Measurements from ENCODE around the gene HELB. TPM values are rescaled to one million over a fixed set of nuclear protein-coding genes. Genes with fewer than 3 reads are reported as not detected.

HELB gene
- total and polyA plus RNA-seq, 2 donors (not counting 3 experiments of a cell fraction or from before 2014, with no cell fraction given) = 0.75 to 4.0 TPM

DNA sequence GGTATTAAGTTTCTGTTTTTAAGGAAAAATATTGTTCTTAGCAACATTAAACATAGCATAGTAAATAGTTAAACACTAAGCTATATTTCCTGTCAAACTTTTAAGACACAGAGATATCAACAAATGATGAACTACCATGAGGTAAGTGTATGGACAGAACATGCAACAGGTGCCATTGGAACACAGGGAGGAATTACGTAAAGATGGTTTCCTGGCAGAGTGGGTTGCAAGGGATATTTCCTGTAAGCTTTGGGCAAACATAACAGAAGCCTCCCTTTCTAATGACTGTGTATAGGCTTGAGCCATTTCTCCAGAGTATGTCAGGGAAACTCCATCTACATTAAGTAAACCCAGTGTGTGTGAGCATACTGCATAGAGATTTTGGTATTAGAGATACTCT is 31.7 kb upstream of the HELB start:
- Histone ChIP-seq H3K27me3 (ENCODE audit: control insufficient read depth in 2 of 2, insufficient read depth in 2 of 2, low read length in 2 of 2) (peaks cover 0 to 4% of the 10 kb centered on the region in 2 experiments), H3K4me2 (ENCODE audit: insufficient read depth, low read length) (no peak overlapping the region), H2AFZ (ENCODE audit: low read depth, low read length) (no peak overlapping the region), H3K4me3 (replicated peaks in 1 of 3; ENCODE audit: insufficient read depth in 1 of 3, low read depth in 1 of 3, low read length in 3 of 3) (no peak overlapping the region), H4K20me1 (replicated peaks; ENCODE audit: control insufficient read depth, extremely low read depth, insufficient read depth, low read length) (no peaks in the 10 kb centered on the region), H3K4me1 (ENCODE audit: control insufficient read depth, extremely low read depth, insufficient read depth, low read length) (no peaks in the 10 kb centered on the region), H3K36me3 (ENCODE audit: control insufficient read depth in 2 of 2, extremely low read depth in 1 of 2, insufficient read depth in 2 of 2, low read length in 2 of 2) (no peaks in the 10 kb centered on the region), H3K9me3 (replicated peaks; ENCODE audit: control insufficient read depth, insufficient read depth, low read length) (no peaks in the 10 kb centered on the region), H3K79me2 (ENCODE audit: control insufficient read depth, insufficient read depth, low read length) (no peaks in the 10 kb centered on the region), H3K9ac (replicated peaks; ENCODE audit: extremely low read depth, insufficient read depth, low read length) (no peak overlapping the region), H3K27ac (ENCODE audit: insufficient read depth, low read depth, low read length) (no peak overlapping the region), H3K9me1 (replicated peaks; ENCODE audit: control insufficient read depth, extremely low read depth, insufficient read depth, low read length) (no peaks in the 10 kb centered on the region)
- dilution Hi-C loops (cut with MboI; ENCODE audit: extremely low pct_ligation_motif_present, low sequenced_read_pairs) (no loop called here), intact Hi-C loops (cut with micrococcal nuclease) (loop anchor here (10.0 kb wide), 1 partner anchor 284 kb away; no protein-coding TSS in a partner anchor)
- ChIA-PET POLR2A (no interaction called here), CTCF (interaction anchor here (1.2 to 3.8 kb wide), 7 partner anchors 8 to 438 kb away, joined by 4 to 47 read pairs (median 13); no protein-coding TSS in a partner anchor)
- BruUV-seq (replicated peaks) = no TSS peak
- FAIRE-seq (no peak), DNase-seq (ENCODE audit: low read depth, low spot score) (no peak)
- TF ChIP-seq JUN (IDR thresholded peaks at IDR 0.05; ENCODE audit: borderline replicate concordance, insufficient read depth, insufficient read length, low read depth) (no peak), MYC (IDR thresholded peaks at IDR 0.05; ENCODE audit: low read depth, low read length) (no peak), POLR2AphosphoS5 (IDR thresholded peaks at IDR 0.05; ENCODE audit: insufficient read depth, low read depth, low read length) (no peak), GATA2 (IDR thresholded peaks at IDR 0.05; ENCODE audit: insufficient read depth, insufficient read length, low read depth, low read length) (no peak)
- TF ChIP-seq, protein P1, sequence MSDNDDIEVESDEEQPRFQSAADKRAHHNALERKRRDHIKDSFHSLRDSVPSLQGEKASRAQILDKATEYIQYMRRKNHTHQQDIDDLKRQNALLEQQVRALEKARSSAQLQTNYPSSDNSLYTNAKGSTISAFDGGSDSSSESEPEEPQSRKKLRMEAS (IDR thresholded peaks at IDR 0.05; ENCODE audit: insufficient read depth, insufficient read length) = no peak
- TF ChIP-seq, protein P2, sequence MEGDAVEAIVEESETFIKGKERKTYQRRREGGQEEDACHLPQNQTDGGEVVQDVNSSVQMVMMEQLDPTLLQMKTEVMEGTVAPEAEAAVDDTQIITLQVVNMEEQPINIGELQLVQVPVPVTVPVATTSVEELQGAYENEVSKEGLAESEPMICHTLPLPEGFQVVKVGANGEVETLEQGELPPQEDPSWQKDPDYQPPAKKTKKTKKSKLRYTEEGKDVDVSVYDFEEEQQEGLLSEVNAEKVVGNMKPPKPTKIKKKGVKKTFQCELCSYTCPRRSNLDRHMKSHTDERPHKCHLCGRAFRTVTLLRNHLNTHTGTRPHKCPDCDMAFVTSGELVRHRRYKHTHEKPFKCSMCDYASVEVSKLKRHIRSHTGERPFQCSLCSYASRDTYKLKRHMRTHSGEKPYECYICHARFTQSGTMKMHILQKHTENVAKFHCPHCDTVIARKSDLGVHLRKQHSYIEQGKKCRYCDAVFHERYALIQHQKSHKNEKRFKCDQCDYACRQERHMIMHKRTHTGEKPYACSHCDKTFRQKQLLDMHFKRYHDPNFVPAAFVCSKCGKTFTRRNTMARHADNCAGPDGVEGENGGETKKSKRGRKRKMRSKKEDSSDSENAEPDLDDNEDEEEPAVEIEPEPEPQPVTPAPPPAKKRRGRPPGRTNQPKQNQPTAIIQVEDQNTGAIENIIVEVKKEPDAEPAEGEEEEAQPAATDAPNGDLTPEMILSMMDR (IDR thresholded peaks at IDR 0.05; ENCODE audit: extremely low read depth in 1 of 2, insufficient read depth in 1 of 2, low read depth in 1 of 2, low read length in 2 of 2) = no peak
